HepG2 (cell line): ENCODE results near the gene CARMIL3. TPM values are rescaled to one million over a fixed set of nuclear protein-coding genes. Genes with fewer than 3 reads are reported as not detected.

ENCODE experiments used
- ARNT2 ChIP-seq: sonication (generic); formaldehyde crosslinking; IDR thresholded peaks from 2 replicates; pipeline ENCODE4 v1.8.0; 2022; ENCODE audit warnings: mild to moderate bottlenecking, low read depth, missing genetic modification reagents, moderate library complexity
- CTCF ChIP-seq: sonication (generic); formaldehyde crosslinking; IDR thresholded peaks from 2 replicates; pipeline ENCODE4 v1.5.0; 2020; ENCODE audit warnings: mild to moderate bottlenecking, missing genetic modification reagents, moderate library complexity
- E2F5 ChIP-seq: sonication (generic); formaldehyde crosslinking; conservative IDR thresholded peaks from 2 replicates; pipeline ENCODE4 v1.4.0; 2020; ENCODE audit warnings: missing genetic modification reagents
- FOXJ3 ChIP-seq: sonication (generic); formaldehyde crosslinking; IDR thresholded peaks from 2 replicates; pipeline ENCODE4 v1.4.0; 2020; ENCODE audit warnings: missing genetic modification reagents, mild to moderate bottlenecking, borderline replicate concordance
- GABPB1 ChIP-seq: IDR thresholded peaks from 2 replicates; pipeline ENCODE4 v1.6.1; 2016; ENCODE audit warnings: mild to moderate bottlenecking, missing genetic modification reagents, moderate library complexity, missing compliant biosample characterization
- HDAC1 ChIP-seq: sonication (generic); formaldehyde crosslinking; IDR thresholded peaks from 2 replicates; pipeline ENCODE4 v1.5.1; 2020; ENCODE audit warnings: mild to moderate bottlenecking, missing genetic modification reagents
- KLF13 ChIP-seq: sonication (generic); formaldehyde crosslinking; IDR thresholded peaks from 2 replicates; pipeline ENCODE4 v1.4.0; 2020; ENCODE audit warnings: mild to moderate bottlenecking, missing genetic modification reagents
- MIXL1 ChIP-seq: IDR thresholded peaks from 2 replicates; pipeline ENCODE4 v1.6.1; 2016
- NFRKB ChIP-seq: fragments of 450-650 bp; IDR thresholded peaks from 2 replicates; pipeline ENCODE4 v1.6.1; 2017
- NR2F1 ChIP-seq, 2 experiments: fragments of 450-650 bp in 1 of 2; formaldehyde crosslinking in 1 of 2; IDR thresholded peaks; 2 replicates each; pipeline versions ENCODE4 v1.5.0 to v1.6.1; 2016 to 2020; ENCODE audit warnings: mild to moderate bottlenecking in 1 of 2, missing compliant biosample characterization in 1 of 2, missing genetic modification reagents in 1 of 2, moderate library complexity in 1 of 2
- PBX3 ChIP-seq: sonication (generic); formaldehyde crosslinking; IDR thresholded peaks from 2 replicates; pipeline ENCODE4 v1.8.1; 2023; ENCODE audit warnings: missing genetic modification reagents, inconsistent platforms, borderline replicate concordance
- POLR2AphosphoS5 ChIP-seq: IDR thresholded peaks from 2 replicates; pipeline ENCODE4 v1.6.1; 2012; ENCODE audit warnings: low read depth, low read length
- RFX5 ChIP-seq: IDR thresholded peaks from 2 replicates; pipeline ENCODE4 v1.6.1; 2011; ENCODE audit warnings: low read depth, low read length, improper control_type of control experiment
- SNRNP70 ChIP-seq: fragments of 200-400 bp; formaldehyde crosslinking; IDR thresholded peaks from 2 replicates; pipeline ENCODE4 v1.6.1; 2017; ENCODE audit warnings: mild to moderate bottlenecking, low read depth, low read length, moderate library complexity
- SRF ChIP-seq: IDR thresholded peaks from 2 replicates; pipeline ENCODE4 v1.6.1; 2011; ENCODE audit warnings: mild to moderate bottlenecking, low read depth, low read length, moderate library complexity
- THYN1 ChIP-seq: sonication (generic); formaldehyde crosslinking; IDR thresholded peaks from 2 replicates; pipeline ENCODE4 v1.8.1; 2023; ENCODE audit warnings: low read depth, mild to moderate bottlenecking, moderate library complexity, missing genetic modification reagents, borderline replicate concordance
- ZBTB39 ChIP-seq: sonication (generic); formaldehyde crosslinking; IDR thresholded peaks from 2 replicates; pipeline ENCODE4 v1.5.0; 2020; ENCODE audit warnings: missing genetic modification reagents
- ZNF124 ChIP-seq: sonication (generic); formaldehyde crosslinking; IDR thresholded peaks from 2 replicates; pipeline ENCODE4 v1.4.0; 2020; ENCODE audit warnings: missing genetic modification reagents
- ZNF18 ChIP-seq: sonication (generic); formaldehyde crosslinking; IDR thresholded peaks from 2 replicates; pipeline ENCODE4 v1.8.0; 2022; ENCODE audit warnings: mild to moderate bottlenecking, missing genetic modification reagents; ENCODE audit not compliant: insufficient replicate concordance
- ZNF605 ChIP-seq: sonication (generic); formaldehyde crosslinking; IDR thresholded peaks from 2 replicates; pipeline ENCODE4 v1.8.0; 2022; ENCODE audit warnings: mild to moderate bottlenecking, missing genetic modification reagents
- ZNF776 ChIP-seq: sonication (generic); formaldehyde crosslinking; IDR thresholded peaks from 2 replicates; pipeline ENCODE4 v1.4.0; 2020; ENCODE audit warnings: mild to moderate bottlenecking, missing genetic modification reagents
- polyA plus RNA-seq, 8 experiments: library from polyadenylated mRNA; depleted of rRNA in 3 of 8; stranded (reverse) in 7 of 8; unstranded in 1 of 8; fragments of >200 nt; fragmentation: Illumina TruSeq in 4 of 8; extraction: Trizol in 4 of 8; gene quantifications; 2 replicates each; pipeline versions ENCODE4 v1.2.1 to v1.2.3, GENCODE V29; 2011 to 2016; ENCODE audit warnings: low read depth in 4 of 8, missing spikeins in 1 of 8, mixed read lengths in 1 of 8; ENCODE audit not compliant: insufficient read depth in 1 of 8
- total RNA-seq, 5 experiments: library from RNA; depleted of rRNA; stranded (reverse); fragments of >200 nt; fragmentation: Illumina TruSeq; extraction: Trizol; gene quantifications; 2 replicates each; pipeline ENCODE4 v1.2.3, GENCODE V29; 2016; ENCODE audit warnings: low read depth in 1 of 5

The CARMIL3 gene
- total and polyA plus RNA-seq, 2 of the 13 experiments (the other 11 are each of a cell fraction or from before 2014, with no cell fraction given): 0.27 to 0.55 TPM

DNA sequence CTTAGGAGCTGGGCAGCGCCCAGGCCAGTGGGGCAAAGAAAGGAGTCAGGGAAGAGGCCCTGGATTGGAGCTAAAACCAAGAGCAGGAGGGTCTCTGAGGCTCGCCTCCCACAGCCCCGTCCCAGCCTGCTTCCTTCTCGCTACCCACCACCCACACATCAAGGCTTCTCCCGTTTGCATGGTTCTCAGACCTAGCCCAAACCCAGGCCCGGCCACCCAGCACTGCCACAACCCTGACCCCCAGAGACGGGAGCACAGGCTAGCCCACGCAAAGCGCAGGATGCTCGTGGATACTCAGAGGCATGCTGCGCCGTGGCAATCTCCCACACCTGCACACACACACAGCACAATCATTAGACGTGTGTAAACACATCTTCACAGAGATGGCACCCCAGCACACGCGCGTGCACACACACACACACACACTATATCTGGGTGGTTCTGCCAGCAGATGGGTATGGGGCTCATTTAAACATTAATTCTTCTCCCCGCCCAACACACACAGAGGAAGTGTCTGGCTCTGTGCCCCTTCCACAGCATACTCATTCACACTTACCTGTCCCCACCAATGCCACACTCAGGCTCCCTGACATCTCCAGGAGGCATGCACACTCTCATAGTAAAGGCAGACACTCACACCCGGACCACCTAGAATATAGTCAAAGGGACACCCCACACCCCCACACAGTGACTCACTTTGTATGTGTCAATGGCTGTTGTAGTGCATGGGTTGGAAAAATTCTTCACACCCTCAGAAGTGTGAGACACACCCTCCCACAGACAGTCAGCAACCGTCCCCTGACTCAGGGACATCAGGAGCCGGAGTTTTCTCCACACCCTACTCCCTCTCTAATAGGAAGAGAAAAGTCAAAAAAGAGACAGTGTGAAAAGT is 1.1 kb downstream of the CARMIL3 start (continued):
- TF ChIP-seq GABPB1 (no peak), SRF (no peak), HDAC1 (CRISPR knock-in tag) (no peak), ZNF124 (CRISPR knock-in tag) (no peak), NFRKB (no peak), SNRNP70 (no peak), NR2F1 (CRISPR knock-in tag; IDR thresholded peaks at IDR 0.05) (no peak), RFX5 (no peak), ARNT2 (CRISPR knock-in tag) (no peak), POLR2AphosphoS5 (no peak), E2F5 (CRISPR knock-in tag) (no peak), ZNF776 (CRISPR knock-in tag) (no peak), FOXJ3 (CRISPR knock-in tag) (no peak), ZNF605 (CRISPR knock-in tag) (peak; percentile 81; the same call in 1 of the 2 replicates), CTCF (CRISPR knock-in tag) (0 out of 2 replicates have a peak, but pooled peaks have one; percentile 2), KLF13 (CRISPR knock-in tag) (no peak), MIXL1 (CRISPR knock-in tag) (no peak), THYN1 (CRISPR knock-in tag) (no peak), PBX3 (CRISPR knock-in tag) (no peak), ZBTB39 (CRISPR knock-in tag) (no peak; the same call in 1 of the 2 replicates), ZNF18 (CRISPR knock-in tag) (no peak)
